CD14-positive monocyte (primary cell): ENCODE data around the gene BLCAP. TPM values are rescaled to one million over a fixed set of nuclear protein-coding genes. Genes with fewer than 3 reads are reported as not detected.

Experiments
- DNase-seq, 3 donors: peaks; one replicate each; pipeline ENCODE4 v3.0.0-alpha.2; 2011 to 2022
- H2AFZ ChIP-seq: 2 replicates; pipeline ENCODE4 v1.6.0; 2012; ENCODE audit warnings: mild to moderate bottlenecking, low read depth, low read length, inconsistent platforms; ENCODE audit not compliant: insufficient read depth, poor library complexity, severe bottlenecking
- H3K27ac ChIP-seq, 2 donors: 1 replicate in 1 of 2; 2 replicates in 1 of 2; pipeline ENCODE4 v1.5.1; 2012 to 2013; ENCODE audit warnings: low read length in 2 of 2, control low read depth in 1 of 2, inconsistent platforms in 1 of 2, low read depth in 1 of 2, mild to moderate bottlenecking in 1 of 2
- H3K27me3 ChIP-seq, 2 donors: one replicate each; pipeline versions ENCODE4 v1.6.0 to v1.6.1; 2011 to 2013; ENCODE audit warnings: low read length in 2 of 2; ENCODE audit not compliant: control insufficient read depth in 2 of 2, insufficient read depth in 2 of 2
- H3K36me3 ChIP-seq, 2 donors: replicated peaks in 1 of 2; 1 replicate in 1 of 2; 2 replicates in 1 of 2; pipeline versions ENCODE4 v1.5.1 to v1.6.1; 2012 to 2013; ENCODE audit warnings: low read length in 2 of 2, control low read depth in 1 of 2, inconsistent platforms in 1 of 2, mild to moderate bottlenecking in 1 of 2; ENCODE audit not compliant: insufficient read depth in 2 of 2, control insufficient read depth in 1 of 2
- H3K4me1 ChIP-seq, 2 donors: 1 replicate in 1 of 2; 2 replicates in 1 of 2; pipeline versions ENCODE4 v1.5.1 to v1.6.1; 2012 to 2013; ENCODE audit warnings: low read length in 2 of 2, control low read depth in 1 of 2, inconsistent platforms in 1 of 2, mild to moderate bottlenecking in 1 of 2, moderate library complexity in 1 of 2; ENCODE audit not compliant: insufficient read depth in 2 of 2, control insufficient read depth in 1 of 2
- H3K4me2 ChIP-seq: replicated peaks from 2 replicates; pipeline ENCODE3; 2012; ENCODE audit warnings: low read length, moderate library complexity, mild to moderate bottlenecking; ENCODE audit not compliant: poor library complexity, severe bottlenecking; ENCODE audit errors: extremely low read depth
- H3K4me3 ChIP-seq, 3 experiments: fragments of 200-600 bp in 1 of 3; sonication (generic) in 1 of 3; replicated peaks in 1 of 3; 1 replicate in 2 of 3; 2 replicates in 1 of 3; pipeline ENCODE4 v1.5.1; 2011 to 2013; ENCODE audit warnings: low read length in 3 of 3, mild to moderate bottlenecking in 3 of 3, control low read depth in 2 of 3, low read depth in 2 of 3, inconsistent platforms in 1 of 3, moderate library complexity in 1 of 3
- H3K79me2 ChIP-seq: 2 replicates; pipeline ENCODE4 v1.6.0; 2012; ENCODE audit warnings: mild to moderate bottlenecking, control low read depth, inconsistent platforms, low read length, moderate library complexity; ENCODE audit not compliant: insufficient read depth
- H3K9ac ChIP-seq: 2 replicates; pipeline ENCODE4 v1.6.0; 2017; ENCODE audit warnings: low read length, mild to moderate bottlenecking; ENCODE audit not compliant: insufficient read depth, poor library complexity, severe bottlenecking
- H3K9me3 ChIP-seq, 2 donors: replicated peaks in 1 of 2; 1 replicate in 1 of 2; 2 replicates in 1 of 2; pipeline versions ENCODE4 v1.5.1 to v1.6.1; 2012 to 2013; ENCODE audit warnings: low read length in 2 of 2, control low read depth in 1 of 2; ENCODE audit not compliant: control insufficient read depth in 1 of 2, insufficient read depth in 1 of 2
- H4K20me1 ChIP-seq: 2 replicates; pipeline ENCODE4 v1.6.0; 2012; ENCODE audit warnings: mild to moderate bottlenecking, low read length, control low read depth, moderate library complexity; ENCODE audit not compliant: insufficient read depth
- H3K27ac Mint-ChIP-seq, 7 donors: one replicate each; pipeline ENCODE4 v1.8.0; 2020; ENCODE audit warnings: mild to moderate bottlenecking in 7 of 7, mixed read lengths in 7 of 7, moderate library complexity in 6 of 7, inconsistent platforms in 2 of 7
- H3K27me3 Mint-ChIP-seq, 3 donors: one replicate each; pipeline ENCODE4 v1.8.0; 2021 to 2022; ENCODE audit warnings: low read depth in 3 of 3, mild to moderate bottlenecking in 3 of 3, mixed read lengths in 3 of 3, moderate library complexity in 3 of 3, inconsistent platforms in 1 of 3
- H3K36me3 Mint-ChIP-seq, 2 donors: one replicate each; pipeline ENCODE4 v1.8.0; 2020; ENCODE audit warnings: mixed read lengths in 2 of 2, inconsistent platforms in 1 of 2, mild to moderate bottlenecking in 1 of 2
- H3K4me1 Mint-ChIP-seq: one replicate; pipeline ENCODE4 v1.8.0; 2020; ENCODE audit warnings: mild to moderate bottlenecking, mixed read lengths
- H3K4me3 Mint-ChIP-seq, 2 donors: one replicate each; pipeline ENCODE4 v1.8.0; 2020; ENCODE audit warnings: mild to moderate bottlenecking in 2 of 2, mixed read lengths in 2 of 2, moderate library complexity in 1 of 2
- H3K9me3 Mint-ChIP-seq, 7 donors: one replicate each; pipeline ENCODE4 v1.8.0; 2020 to 2022; ENCODE audit warnings: mixed read lengths in 7 of 7, mild to moderate bottlenecking in 6 of 7, moderate library complexity in 6 of 7, inconsistent platforms in 2 of 7
- WGBS: methylation state at CpG from one replicate; pipeline ENCODE4 v1.1.5; 2013; ENCODE audit warnings: missing lambda C conversion rate; ENCODE audit not compliant: insufficient coverage; 5-methylcytosine and 5-hydroxymethylcytosine counted together
- intact Hi-C, 2 donors: fragments of 100-400 bp; cut with micrococcal nuclease; formaldehyde crosslinking; loops; one replicate each; pipeline versions ENCODE4 v1.15.0 to v1.15.1; 2023
- polyA plus RNA-seq, 3 donors: library from polyadenylated mRNA; depleted of rRNA in 1 of 3; unstranded in 2 of 3; stranded (reverse) in 1 of 3; fragments of 300-500 nt in 2 of 3; fragments of >200 nt in 1 of 3; fragmentation: Illumina TruSeq in 2 of 3; gene quantifications; 1 replicate in 2 of 3; 2 replicates in 1 of 3; pipeline ENCODE4 v1.2.3, GENCODE V29; 2012 to 2021
- TF ChIP-seq, protein P1 (sequence below): fragments of 200-600 bp; IDR thresholded peaks from one replicate; pipeline ENCODE4 v1.8.0; 2022; ENCODE audit warnings: antibody characterized with exemption, mild to moderate bottlenecking

The BLCAP gene
- polyA plus RNA-seq, 3 donors = 45.3 to 54.5 (median 53.3) TPM

DNA sequence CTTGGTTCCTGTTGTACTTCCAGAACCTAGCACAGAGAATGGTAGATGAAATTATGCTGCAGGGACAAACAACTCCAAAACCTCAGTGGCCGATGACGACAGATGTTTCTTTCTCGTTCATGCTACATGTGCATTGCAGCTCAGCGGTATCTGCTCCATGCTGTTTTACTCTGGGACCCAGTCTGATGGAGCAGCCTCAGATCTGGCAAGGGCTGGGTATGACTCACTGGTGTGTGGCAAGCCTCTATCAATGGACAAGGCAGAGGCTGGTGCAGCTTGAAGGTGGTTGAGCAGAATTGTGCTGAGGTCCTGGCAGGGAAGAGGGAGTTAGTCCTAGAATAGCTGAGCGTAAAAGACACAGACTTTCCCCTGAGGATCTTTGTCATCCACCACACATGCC is 10.3 kb upstream of the BLCAP start:
- H3K4me3 Mint-ChIP-seq = no peak overlapping the region
- H3K9me3 ChIP-seq = no peaks in the 10 kb centered on the region
- no peak overlapping the region for H3K4me2 ChIP-seq
- H4K20me1 ChIP-seq = no peaks in the 10 kb centered on the region
- peaks cover 0 to 7% of the 10 kb centered on the region in 2 donors for H3K4me1 ChIP-seq
- peak overlapping the region in 1 of 7 donors; percentile 51 for H3K27ac Mint-ChIP-seq
- no peak overlapping the region for H3K9ac ChIP-seq
- peaks cover 2 to 8% (median 5%) of the 10 kb centered on the region in 3 donors for H3K27me3 Mint-ChIP-seq
- TF ChIP-seq, protein P1, sequence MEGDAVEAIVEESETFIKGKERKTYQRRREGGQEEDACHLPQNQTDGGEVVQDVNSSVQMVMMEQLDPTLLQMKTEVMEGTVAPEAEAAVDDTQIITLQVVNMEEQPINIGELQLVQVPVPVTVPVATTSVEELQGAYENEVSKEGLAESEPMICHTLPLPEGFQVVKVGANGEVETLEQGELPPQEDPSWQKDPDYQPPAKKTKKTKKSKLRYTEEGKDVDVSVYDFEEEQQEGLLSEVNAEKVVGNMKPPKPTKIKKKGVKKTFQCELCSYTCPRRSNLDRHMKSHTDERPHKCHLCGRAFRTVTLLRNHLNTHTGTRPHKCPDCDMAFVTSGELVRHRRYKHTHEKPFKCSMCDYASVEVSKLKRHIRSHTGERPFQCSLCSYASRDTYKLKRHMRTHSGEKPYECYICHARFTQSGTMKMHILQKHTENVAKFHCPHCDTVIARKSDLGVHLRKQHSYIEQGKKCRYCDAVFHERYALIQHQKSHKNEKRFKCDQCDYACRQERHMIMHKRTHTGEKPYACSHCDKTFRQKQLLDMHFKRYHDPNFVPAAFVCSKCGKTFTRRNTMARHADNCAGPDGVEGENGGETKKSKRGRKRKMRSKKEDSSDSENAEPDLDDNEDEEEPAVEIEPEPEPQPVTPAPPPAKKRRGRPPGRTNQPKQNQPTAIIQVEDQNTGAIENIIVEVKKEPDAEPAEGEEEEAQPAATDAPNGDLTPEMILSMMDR = no peak
- peaks cover 0 to 6% (median 0%) of the 10 kb centered on the region in 7 donors for H3K9me3 Mint-ChIP-seq
- H3K27me3 ChIP-seq = no peaks in the 10 kb centered on the region
- no peaks in the 10 kb centered on the region for H3K36me3 ChIP-seq
- no peak overlapping the region for H3K4me3 ChIP-seq
- no peaks in the 10 kb centered on the region for H3K36me3 Mint-ChIP-seq
- DNase-seq = no peak
- peak overlapping the region; percentile 17 for H2AFZ ChIP-seq
- no peaks in the 10 kb centered on the region for H3K79me2 ChIP-seq
- intact Hi-C loops = no loop called here
- H3K27ac ChIP-seq = no peak overlapping the region
- WGBS = 87% methylated on average over 4 of the region's 5 CpGs
- H3K4me1 Mint-ChIP-seq = peaks cover 13% of the 10 kb centered on the region

DNA sequence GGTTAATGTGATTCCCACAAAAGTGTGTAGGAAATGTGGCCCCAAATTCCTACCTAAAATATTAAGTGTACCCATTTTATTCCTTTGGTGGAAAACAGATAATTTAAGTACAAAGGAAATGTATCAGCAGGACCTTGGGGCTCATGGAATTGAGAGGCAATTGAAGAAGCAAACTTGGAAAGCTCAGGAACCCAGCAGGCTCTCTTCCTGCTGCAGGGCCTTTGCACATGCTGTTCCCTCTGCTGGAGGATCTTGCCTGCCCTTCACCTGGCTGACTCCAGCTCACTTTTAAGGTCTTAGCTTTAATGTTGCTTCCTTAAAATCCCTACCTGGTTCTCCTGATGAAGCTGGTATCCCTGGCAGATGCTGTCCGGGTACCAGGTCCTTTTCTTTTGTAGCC is 9.8 kb upstream of the BLCAP start:
- Histone ChIP-seq H3K9me3 (no peaks in the 10 kb centered on the region), H3K27me3 (no peaks in the 10 kb centered on the region), H2AFZ (no peak overlapping the region), H4K20me1 (no peaks in the 10 kb centered on the region), H3K79me2 (no peaks in the 10 kb centered on the region), H3K9ac (no peak overlapping the region), H3K36me3 (no peaks in the 10 kb centered on the region), H3K4me1 (peaks cover 0 to 7% of the 10 kb centered on the region in 2 donors), H3K4me3 (no peak overlapping the region), H3K4me2 (no peak overlapping the region), H3K27ac (no peak overlapping the region)
- Mint-ChIP-seq H3K36me3 (no peaks in the 10 kb centered on the region), H3K4me3 (no peak overlapping the region), H3K9me3 (peaks cover 0 to 6% (median 0%) of the 10 kb centered on the region in 7 donors), H3K27me3 (peaks cover 2 to 8% (median 5%) of the 10 kb centered on the region in 3 donors), H3K27ac (no peak overlapping the region), H3K4me1 (peaks cover 13% of the 10 kb centered on the region)
- TF ChIP-seq, protein P1 = no peak
- DNase-seq = no peak
- intact Hi-C loops = no loop called here
- no CpG with 5 or more reads among the region's 1 CpG for WGBS
